ENCODE data around the gene IL17RD.
"Not testable (repeated sequence)": the region's sequence is repeated elsewhere in the genome, so short reads cannot be mapped to it uniquely, and the experiment has no call there.

The IL17RD gene

DNA sequence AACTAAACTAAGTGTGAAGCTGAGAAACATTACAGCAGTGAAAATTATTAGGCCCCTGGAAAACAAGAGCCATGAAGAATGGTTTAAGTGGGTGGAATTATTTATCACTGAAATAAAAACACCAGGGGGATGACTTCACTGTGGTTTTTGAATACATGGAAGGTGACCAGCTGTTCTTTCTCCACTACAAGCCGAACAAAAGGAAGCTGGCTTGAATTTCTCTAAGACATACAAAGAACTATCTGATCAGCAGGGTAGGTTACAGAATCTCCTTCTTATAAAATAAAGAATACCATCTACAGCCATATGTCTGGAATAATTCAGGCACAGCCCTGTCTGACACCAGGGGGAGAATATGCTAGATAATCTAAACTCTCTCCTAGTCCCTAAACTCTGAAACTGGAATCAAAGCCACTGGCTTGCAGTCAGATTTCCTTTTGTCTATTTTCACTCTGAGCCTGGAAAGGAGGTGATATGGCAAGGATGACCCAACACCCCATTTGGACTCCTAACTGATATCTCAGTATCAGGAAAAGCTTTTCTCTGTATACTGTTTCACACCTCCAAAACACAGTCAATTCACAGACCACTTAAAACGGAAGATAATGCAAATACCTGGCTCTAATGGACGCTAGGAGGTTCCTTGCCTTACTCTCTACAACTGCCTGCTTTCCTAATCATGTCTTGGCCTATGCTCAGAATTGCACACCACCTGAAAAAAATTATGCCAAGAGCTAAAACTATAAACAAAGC, 73.5 kb downstream of the IL17RD start:
- no peak for DNase-seq

DNA sequence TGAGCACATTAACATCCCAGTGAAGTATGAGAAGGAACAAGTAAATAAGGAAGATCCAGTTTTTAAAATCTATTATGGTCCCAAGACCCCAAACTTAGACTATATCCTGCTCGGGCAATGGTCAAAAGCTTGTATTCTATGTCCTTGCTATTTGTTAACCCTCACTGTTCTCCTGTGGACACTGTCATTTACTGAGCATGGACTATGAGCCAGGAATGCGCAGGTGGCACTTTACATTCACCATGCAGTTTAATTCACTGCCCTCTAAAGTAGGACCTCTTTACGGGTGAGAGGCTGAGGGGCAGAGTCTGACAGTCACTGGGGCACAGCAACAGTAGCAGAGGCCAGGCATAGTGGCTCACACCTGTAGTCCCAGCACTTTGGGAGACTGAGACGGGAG, 76.1 kb downstream of the IL17RD start:
- no peak for DNase-seq

DNA sequence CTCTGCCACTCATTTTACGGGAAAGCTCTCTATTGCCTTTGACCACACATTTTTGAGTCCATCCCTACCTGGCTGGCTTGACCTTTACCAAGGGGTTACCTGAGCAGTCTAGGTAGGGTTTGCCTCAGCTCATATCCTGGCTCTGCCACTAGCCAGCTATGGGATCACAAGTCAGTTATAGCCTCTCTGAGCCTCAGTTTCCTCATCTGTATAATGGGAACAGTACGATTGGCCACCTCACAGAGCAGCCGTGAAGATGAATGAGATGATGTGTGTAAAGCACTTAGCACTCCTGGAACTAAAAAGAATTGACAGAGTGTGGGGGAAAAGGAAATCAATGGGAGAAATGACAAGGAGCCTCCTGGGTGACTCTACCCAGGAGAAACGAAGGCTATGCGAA, 76.7 kb downstream of the IL17RD start:
- no peak for DNase-seq

DNA sequence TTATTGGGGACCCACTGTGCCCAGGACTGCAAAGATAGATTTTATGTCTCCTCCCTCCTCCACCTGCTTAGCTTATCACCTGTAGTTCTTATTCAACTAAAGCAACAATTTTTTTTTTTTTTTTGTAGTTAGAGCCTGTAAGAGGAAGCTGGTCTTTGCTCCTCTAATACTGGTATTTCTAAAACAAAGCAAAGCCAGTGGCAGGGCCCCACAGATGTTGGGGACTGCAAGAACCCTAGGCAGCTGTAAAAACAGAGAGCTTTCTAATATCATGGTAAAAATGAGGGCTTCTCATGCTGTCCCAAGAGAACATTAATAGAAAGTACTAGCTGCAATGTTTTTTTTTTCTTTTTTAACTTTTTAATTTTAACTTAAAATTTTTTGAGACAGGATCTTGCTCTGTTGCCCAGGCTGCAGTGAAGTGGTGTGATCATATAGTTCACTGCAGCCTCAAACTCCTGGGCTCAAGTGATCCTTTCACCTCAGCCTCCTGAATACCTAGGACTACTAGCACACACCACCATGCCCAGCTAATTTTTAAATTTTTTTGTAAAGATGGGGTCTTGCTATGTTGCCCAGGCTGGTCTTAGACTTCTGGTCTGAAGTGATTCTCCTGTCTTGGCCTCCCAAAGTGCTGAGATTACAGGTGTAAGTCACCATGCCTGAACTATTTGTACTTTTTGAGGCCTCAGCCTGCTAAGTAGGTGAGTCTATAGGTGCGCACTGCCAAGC, 77.6 kb downstream of the IL17RD start:
- DNase-seq = no peak

DNA sequence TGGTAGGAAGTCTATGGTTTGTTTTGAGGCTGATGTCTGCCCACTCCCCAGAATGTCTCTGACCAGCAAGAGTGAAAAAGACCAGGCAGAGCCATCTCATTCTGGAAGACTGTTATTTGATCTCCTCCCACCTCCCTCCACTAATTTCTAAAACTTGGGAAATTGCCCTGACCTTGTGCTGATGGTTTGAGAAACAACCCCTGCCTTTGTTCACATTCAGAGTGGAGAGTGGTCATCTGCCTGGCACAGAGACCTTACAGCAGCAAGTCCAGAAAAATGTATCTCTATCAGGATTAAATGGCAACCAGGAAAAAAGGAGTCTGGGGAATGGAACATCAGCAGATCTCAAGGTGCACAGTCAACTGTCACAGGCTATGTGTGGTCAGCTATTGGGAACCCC, 79.0 kb downstream of the IL17RD start:
- DNase-seq = no peak

DNA sequence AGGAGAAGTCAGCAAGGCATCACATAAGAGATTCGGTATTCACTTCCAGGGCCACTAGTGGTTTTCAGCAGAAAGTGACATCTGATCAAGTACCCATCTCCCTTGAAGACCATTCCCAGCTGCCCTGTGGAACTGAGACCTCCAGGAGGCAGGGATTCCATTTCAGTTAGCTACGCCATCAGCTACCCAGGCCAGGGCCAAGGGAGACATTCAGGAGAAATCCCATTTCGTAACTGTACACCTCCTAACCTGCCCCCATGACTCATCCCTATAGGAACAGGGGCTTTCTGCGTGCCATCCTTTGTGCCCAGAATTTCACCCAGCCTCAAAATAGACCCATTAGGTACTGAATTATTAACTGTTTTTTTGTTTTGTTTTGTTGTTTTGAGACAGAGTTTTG, 79.9 kb downstream of the IL17RD start:
- no peak for DNase-seq

DNA sequence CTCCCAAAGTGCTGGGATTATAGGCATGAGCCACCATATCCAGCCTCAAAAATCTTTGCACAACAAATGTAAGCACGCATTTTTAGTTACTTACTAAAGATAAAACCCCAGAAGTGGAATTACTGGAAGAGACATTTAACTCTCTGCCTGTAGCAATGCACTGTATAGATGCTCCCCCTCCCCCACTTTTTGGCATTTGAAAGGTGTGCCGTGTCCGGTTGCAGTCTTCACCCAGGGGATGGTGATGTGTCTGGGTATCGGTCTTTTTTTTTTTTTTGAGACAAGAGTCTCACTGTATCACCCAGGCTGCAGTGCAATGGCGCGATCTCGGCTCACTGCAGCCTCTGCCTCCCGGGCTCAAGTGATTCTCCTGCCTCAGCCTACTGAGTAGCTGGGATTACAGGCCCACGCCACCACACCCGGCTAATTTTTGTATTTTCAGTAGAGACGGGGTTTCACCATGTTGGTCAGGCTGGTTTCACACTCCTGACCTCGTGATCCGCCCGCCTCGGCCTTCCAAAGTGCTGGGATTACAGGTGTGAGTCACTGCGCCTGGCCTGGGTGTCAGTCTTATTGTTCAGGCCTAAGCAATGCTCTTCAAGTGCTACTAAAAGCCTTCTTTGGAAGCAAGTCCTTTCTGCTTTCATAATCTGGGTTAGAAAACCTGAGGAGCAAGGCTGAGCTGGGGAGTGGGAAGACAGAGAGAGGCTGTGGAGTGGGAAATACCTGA, 81.7 kb downstream of the IL17RD start:
- DNase-seq = not testable (repeated sequence)

DNA sequence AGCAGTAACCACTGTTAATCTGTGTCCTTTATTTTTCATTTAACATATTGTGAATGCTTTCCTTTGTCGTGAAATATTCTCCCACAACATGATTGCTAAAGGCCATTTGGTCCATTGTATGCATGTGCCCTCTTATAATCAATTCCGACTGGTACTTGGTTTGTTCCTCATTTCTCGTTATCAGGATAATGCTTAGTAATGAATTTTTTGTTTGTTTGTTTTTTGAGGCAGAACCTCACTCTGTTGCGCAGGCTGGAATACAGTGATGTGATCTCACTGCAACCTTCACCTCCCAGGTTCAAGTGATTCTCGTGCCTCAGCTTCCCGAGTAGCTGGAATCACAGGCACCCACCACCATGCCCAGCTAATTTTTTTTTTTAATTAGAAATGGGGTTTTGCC, 82.7 kb downstream of the IL17RD start:
- no peak for DNase-seq

DNA sequence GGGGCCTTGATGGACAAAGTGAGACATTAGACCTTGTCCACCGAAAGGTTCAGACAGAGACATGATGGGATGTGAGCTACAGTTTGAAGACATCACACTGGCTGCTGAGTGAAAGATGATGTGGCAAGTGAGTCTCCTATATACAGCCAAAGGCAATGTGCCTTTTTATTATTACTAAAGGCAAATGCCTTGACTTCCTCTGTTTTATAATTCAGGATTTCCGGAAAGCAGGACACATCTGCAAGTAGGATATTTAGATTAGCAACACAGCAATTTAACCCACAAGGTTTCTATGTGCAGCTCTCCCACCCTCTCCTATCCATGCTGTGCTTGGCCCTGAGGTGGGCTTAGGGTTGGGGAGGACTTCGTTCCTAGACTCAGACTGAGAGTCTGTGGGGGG, 84.0 kb downstream of the IL17RD start:
- no peak for DNase-seq

DNA sequence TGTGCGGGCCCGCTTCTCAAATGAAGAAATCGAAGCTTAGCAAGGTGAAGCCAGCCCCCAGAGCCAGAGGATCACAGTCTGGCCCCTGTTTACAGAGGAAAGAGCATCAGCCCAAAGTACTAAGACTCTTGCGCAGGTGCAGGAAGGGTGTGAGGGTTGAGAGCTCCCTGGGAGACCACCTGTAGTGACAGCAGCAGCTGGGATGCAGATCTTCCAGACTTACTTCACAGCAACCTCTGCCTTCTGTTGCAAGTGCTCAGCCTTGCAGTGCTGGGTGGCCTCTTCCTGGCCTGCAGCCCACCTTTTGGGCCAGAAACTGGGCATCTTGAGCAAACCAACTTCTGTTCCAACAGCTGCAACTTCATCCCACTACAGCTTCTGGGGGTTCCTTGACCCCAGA, 85.0 kb downstream of the IL17RD start:
- DNase-seq = peak; percentile 77

DNA sequence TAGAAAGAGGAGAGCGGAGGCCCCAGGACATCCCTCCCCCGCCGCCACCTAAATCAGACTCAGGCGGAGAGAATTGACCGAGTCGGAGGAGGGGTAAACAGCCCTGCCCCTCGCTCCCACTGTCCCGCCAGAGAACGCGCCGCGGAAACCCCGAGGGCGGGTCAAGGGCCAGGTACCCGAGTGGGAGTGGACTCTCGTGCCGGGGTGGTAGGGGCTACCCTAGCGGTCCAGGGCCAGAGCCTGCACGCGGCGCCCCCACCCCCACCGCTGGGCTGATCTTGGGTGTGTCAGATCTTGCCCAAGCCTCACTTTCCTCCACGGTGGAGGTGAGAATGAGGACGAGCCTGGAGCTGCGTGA, 85.7 kb downstream of the IL17RD start:
- DNase-seq = no peak

DNA sequence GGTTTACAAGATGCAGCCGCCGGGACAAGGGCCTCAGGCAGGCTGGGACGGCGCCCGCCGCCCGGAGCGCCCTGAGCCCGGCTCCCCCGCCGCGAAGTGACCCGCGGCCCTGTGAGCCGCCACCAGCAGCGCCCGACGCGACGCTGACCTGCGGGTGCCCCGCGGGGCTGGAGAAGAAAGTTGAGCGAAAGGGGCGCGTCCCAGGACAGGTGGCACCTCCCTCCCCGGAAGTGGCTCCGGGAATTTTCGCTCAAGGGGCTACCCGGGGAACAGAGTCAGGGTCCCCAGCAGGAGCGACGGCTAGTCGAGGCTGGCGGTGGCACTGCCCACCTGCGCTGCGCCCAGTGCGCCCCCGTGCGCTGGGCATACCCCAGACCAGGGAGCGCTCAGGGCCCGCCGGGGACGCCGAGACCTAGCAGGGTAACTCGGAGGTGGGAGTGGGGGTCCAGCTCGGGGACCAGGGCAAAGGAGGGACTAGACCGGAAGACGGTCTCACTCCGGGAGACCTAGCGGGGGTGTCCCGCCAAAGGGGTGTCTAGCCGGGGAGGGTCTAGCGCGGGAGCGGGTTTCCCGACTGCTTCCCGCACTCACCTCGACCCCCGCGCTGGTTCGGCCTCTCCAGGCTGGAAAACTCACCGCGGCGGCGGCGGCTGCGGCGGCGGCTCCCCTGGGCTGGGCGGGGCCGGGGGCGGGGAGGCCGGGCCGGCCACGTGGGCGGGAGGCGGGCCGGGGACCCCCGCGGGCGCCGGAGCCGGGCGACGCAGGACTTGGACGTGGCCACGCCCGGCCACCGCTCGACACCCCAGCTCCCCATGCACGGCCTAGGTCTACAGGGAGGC, 86.3 kb downstream of the IL17RD start:
- DNase-seq = peak; percentile 2

DNA sequence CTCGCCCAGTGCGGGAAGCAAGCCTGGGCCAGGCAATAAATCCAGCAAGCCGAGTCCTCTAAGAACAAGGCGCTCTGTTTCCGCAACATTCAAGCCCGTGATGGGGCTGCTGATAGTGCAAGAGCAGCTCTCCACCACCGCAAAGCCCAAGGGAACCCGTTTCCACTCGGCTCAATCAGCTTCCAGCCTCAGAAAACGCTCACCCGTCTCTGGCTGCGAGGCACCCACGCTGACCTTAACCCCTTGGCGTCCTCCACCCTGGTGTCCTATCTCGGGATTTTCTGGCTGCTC, 86.9 kb downstream of the IL17RD start:
- peak; percentile 38 for DNase-seq

DNA sequence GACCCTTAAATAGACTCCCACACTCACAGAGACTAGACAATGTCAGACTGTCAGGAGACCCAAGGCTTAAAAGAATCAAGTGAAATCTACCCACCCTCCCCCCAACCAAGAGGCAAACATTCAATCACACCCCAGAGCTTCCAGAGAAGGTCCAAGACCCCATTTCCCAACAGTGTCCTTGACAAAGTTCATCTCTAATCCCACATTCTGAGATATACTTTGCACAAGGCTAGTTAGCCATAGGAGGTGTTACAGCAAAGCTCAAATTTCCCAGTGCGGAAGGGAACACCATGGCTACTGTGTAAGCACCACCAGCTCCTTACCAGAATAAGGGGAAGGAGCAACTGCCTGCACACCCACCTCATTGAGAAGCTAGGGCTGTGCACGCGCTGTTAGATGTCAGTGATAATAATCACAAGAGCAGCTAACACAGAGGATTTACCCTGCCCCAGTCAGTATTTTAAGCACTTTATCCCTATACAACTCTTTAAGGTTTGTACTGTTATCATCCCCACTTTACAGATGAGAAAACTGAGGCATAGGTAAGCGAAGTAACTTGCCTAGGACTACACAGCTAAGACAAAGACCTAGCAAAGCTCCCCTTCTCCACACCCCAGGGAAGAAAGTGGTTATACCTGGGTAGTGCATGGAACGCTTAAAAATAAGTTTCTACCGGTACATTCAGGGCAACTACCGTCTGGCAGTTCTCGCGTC, 87.4 kb downstream of the IL17RD start:
- no peak for DNase-seq

DNA sequence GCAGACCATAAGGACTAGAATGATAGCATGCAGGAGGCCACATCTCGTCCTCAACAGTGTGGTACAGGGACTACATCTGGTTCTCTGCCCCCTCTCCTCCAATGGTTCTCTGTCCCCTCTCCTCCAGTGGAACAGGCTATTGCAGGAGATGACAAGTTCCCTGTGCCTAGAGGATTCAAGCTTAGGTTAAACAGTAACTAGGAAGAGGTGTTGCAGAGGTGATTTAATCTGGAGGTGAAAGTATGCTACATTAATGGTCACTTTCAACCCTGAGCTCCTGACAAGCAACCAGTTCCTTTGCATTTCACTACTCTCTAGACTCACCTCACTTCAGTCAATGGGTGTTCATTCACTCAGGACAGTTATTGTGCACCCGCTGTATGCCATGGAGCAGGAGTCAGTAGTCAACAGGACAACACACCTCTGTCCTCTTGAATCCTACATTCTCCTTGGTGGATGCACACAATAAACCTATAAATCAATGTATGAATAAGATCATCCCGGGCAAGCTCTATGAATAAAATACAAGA, 88.7 kb downstream of the IL17RD start:
- DNase-seq = no peak

DNA sequence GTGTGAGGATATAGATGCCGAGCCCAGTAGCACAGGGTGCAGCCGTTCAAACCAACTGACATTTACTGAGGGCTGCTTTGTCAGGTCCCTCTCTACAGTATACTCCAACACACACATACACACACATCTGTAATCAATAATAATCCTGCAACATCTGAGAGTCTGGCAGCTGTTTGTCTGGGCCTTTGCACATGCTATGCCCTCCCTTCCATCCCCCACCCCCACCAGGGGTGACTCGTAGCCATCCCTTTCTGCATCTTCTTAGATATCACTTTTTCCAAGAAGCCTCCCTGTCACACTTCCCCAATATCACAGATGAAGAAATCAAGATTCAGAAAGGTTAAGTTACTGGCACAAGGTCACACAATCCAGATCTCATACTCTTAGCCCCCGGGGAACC, 91.0 kb downstream of the IL17RD start:
- no peak for DNase-seq

DNA sequence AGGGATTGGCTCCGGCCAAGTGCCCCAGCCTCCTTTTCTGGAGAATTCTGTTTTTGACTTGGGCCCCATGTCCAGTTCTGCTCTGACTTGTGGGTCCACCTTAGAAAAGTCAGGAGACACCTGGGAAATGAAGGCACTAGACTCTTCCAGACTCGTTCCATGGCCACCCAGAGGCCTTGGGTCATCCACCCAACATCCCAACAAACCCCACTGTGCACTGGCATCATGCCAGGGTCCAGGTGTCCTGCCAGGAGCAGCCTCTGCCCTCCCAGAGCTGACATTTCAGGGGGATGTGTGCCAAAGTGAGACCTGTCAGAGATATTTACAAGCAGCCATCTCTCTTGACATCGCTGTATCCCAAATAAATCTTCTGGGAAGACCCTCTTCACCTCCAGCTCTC, 91.5 kb downstream of the IL17RD start:
- DNase-seq = no peak

DNA sequence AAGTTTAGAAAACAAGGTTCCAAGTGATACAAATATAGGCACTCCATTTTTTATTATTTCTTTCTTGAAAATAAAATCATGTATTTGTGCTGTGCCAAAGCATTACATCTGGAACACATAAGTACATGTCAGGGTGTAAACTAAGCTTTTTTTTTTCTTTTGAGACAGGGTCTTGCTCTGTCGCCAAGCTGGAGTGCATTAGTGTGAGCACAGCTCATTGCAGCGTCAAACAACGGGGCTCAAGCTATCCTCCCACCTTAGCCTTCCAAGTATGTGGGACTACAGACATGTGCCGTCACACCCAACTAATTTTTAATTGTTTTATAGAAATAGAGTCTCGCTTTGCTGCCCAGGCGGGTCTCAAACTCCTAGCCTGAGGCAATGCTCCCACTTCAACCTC, 95.7 kb downstream of the IL17RD start:
- DNase-seq = no peak

DNA sequence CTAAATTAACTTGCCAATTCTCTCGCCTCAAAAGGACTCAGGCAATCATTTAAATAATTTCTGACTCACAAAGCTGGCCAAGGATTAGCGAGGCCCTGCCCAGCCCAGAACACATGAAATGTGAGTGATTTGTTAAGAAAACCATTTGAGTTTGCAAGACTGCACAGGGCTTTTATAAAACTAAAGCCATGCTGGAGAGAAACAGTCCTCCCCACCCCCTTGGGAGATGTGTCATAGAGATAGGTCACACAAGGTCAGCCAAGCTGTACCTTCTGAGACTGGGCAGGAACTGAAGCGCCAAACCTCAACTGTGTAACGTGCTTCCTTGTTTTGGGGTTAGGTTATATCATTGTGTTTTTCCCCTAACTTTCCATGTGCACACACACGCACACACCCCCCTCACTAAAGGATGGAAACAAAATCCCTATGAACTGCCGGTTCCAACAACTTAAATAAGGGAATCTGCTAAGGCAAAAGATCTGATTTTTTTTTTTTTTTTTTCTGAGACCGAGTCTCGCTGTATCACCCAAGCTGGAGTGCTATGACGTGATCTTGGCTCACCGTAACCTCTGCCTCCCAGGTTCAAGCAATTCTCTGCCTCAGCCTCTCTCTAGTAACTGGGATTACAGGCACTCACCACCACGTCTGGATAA, 96.6 kb downstream of the IL17RD start:
- DNase-seq = no peak

DNA sequence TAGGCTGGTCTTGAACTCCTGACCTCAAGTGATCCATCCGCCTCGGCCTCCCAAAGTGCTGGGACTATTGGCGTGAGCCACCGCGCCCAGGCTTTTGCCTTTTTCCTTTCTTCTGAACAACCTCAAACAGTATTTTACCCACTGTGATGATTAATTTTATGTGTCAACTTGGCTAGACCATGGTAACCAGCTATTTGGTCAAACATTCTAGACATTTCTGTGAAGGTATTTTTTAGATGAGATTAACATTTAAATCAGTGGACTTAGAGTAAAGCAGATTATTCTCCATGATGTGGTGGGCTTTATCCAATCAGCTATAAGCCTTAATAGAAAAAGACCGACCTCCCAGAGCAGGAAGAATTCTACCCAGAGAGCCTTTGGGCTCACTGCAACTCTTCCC, 98.7 kb downstream of the IL17RD start:
- DNase-seq = no peak

DNA sequence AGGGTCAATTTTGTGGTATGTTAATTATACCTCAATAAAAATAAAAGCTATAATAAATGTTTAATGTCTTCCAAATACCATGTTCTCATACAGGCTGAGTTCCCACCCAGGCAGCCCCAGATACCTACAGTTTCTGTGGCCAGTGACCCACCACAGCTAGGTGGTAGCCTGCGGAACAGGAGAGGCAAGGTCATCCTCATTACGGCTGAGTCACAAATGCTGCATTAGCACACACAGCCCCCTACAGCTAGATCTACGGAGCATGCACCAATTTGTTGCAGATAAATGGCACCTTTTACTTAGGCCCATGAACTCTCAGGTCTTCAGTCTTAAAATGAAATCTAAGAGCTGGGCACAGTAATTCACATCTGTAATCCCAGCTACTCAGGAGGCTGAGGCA, 99.6 kb downstream of the IL17RD start:
- DNase-seq = no peak

DNA sequence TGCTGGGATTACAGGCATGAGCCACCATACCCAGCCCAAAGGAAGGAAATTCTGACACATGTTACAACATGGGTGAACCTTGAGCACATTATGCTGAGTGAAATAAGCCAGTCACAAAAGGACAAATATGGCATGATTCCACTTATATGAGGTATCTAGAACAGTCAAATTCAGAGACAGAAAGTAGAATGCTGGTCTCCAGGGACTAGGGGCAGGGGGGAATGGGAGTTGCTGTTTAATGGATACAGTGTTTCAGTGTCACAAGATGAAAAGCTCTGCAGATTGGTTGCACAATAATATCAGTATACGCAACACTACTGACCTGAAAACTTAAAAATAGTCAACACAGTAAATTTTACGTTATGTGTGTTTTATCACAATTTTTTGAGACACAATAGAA, 100.6 kb downstream of the IL17RD start:
- DNase-seq = no peak

All from NCI-H2171 treated with DMSO at 0.1 percent for 48 hours (cell line).